Neural cell (in vitro differentiated cells): ENCODE data around the gene PIP5K1B. TPM values are rescaled to one million over a fixed set of nuclear protein-coding genes. Genes with fewer than 3 reads are reported as not detected.

Source experiments
- H2AFZ ChIP-seq: fragments of 200-600, 300-800 bp; sonication (generic), shearing (Covaris generic); 2 replicates; pipeline ENCODE4 v1.6.0; 2014; ENCODE audit warnings: low read depth, mild to moderate bottlenecking, antibody characterized with exemption, low read length, moderate library complexity
- H3F3A ChIP-seq: fragments of 200-600 bp; shearing (Covaris generic); 2 replicates; pipeline ENCODE4 v1.6.1; 2016; ENCODE audit warnings: mild to moderate bottlenecking, moderate library complexity, mixed read lengths, antibody characterized with exemption, low read length; ENCODE audit not compliant: insufficient read depth, poor library complexity, severe bottlenecking
- H3K27ac ChIP-seq: fragments of 200-600, 300-800 bp; sonication (generic), shearing (Covaris generic); 2 replicates; pipeline ENCODE4 v1.5.1; 2014; ENCODE audit warnings: mild to moderate bottlenecking, low read length, moderate library complexity
- H3K27me3 ChIP-seq: fragments of 300-800, 200-600 bp; sonication (generic), shearing (Covaris generic); 2 replicates; pipeline ENCODE4 v1.6.0; 2014; ENCODE audit warnings: mild to moderate bottlenecking, low read depth, low read length, moderate library complexity; ENCODE audit not compliant: insufficient read depth
- H3K36me3 ChIP-seq: fragments of 300-800, 200-600 bp; sonication (generic), shearing (Covaris generic); 2 replicates; pipeline ENCODE4 v1.5.1; 2014; ENCODE audit warnings: mild to moderate bottlenecking, antibody characterized with exemption, low read length, moderate library complexity; ENCODE audit not compliant: insufficient read depth
- H3K4me2 ChIP-seq: fragments of 300-800, 200-600 bp; sonication (generic), shearing (Covaris generic); 2 replicates; pipeline ENCODE4 v1.6.0; 2014; ENCODE audit warnings: mild to moderate bottlenecking, low read length
- H3K4me3 ChIP-seq: fragments of 300-800, 200-600 bp; sonication (generic), shearing (Covaris generic); 2 replicates; pipeline ENCODE4 v1.5.1; 2014; ENCODE audit warnings: mild to moderate bottlenecking, low read length, moderate library complexity
- H3K79me2 ChIP-seq: fragments of 200-600 bp; shearing (Covaris generic); replicated peaks from 2 replicates; pipeline ENCODE4 v1.6.0; 2014; ENCODE audit warnings: mild to moderate bottlenecking, low read length, moderate library complexity; ENCODE audit not compliant: insufficient read depth
- H3K9ac ChIP-seq: fragments of 300-800, 200-600 bp; sonication (generic), shearing (Covaris generic); 2 replicates; pipeline ENCODE4 v1.6.1; 2016; ENCODE audit warnings: mild to moderate bottlenecking, low read length, mixed read lengths
- H3K9me2 ChIP-seq: fragments of 200-600 bp; shearing (Covaris generic); 2 replicates; pipeline ENCODE4 v1.6.1; 2016; ENCODE audit warnings: mild to moderate bottlenecking, low read length, mixed read lengths; ENCODE audit not compliant: insufficient read depth
- H3K9me3 ChIP-seq: fragments of 200-600, 300-800 bp; sonication (generic), shearing (Covaris generic); 2 replicates; pipeline ENCODE4 v1.6.1; 2016; ENCODE audit warnings: mild to moderate bottlenecking, mixed run types, low read length, moderate library complexity, mixed read lengths
- H4K20me1 ChIP-seq: fragments of 200-600 bp; shearing (Covaris generic); 2 replicates; pipeline ENCODE4 v1.6.1; 2016; ENCODE audit warnings: mild to moderate bottlenecking, mixed run types; ENCODE audit not compliant: insufficient read depth
- EP300 ChIP-seq: fragments of 450-650 bp; conservative IDR thresholded peaks from 2 replicates; pipeline ENCODE4 v1.6.1; 2014; ENCODE audit warnings: antibody characterized with exemption, mild to moderate bottlenecking, moderate library complexity; ENCODE audit not compliant: poor library complexity, severe bottlenecking
- EZH2 ChIP-seq: fragments of 200-600, 300-800 bp; shearing (Covaris generic), sonication (generic); IDR thresholded peaks from 2 replicates; pipeline ENCODE4 v1.6.1; 2014; ENCODE audit warnings: antibody characterized with exemption, low read length, borderline replicate concordance, mild to moderate bottlenecking; ENCODE audit not compliant: insufficient read depth, poor library complexity, severe bottlenecking
- MXI1 ChIP-seq: fragments of 450-650 bp; conservative IDR thresholded peaks from 2 replicates; pipeline ENCODE4 v1.6.1; 2014; ENCODE audit warnings: antibody characterized with exemption, mild to moderate bottlenecking; ENCODE audit not compliant: poor library complexity, severe bottlenecking
- POLR2AphosphoS5 ChIP-seq: IDR thresholded peaks from 2 replicates; pipeline ENCODE4 v1.6.1; 2012
- RAD21 ChIP-seq: fragments of 450-650 bp; conservative IDR thresholded peaks from 2 replicates; pipeline ENCODE4 v1.6.1; 2014; ENCODE audit warnings: antibody characterized with exemption, mild to moderate bottlenecking, moderate library complexity
- SMC3 ChIP-seq: fragments of 450-650 bp; conservative IDR thresholded peaks from 2 replicates; pipeline ENCODE4 v1.6.1; 2014; ENCODE audit warnings: antibody characterized with exemption, mild to moderate bottlenecking, moderate library complexity; ENCODE audit not compliant: poor library complexity
- TAF1 ChIP-seq: IDR thresholded peaks from 2 replicates; pipeline ENCODE4 v1.6.1; 2012; ENCODE audit warnings: low read depth
- polyA plus RNA-seq: library from polyadenylated mRNA; depleted of rRNA; stranded (reverse); fragments of >200 nt; gene quantifications from 2 replicates; pipeline ENCODE4 v1.2.3, GENCODE V29; 2014
- TF ChIP-seq, protein P1 (sequence below): fragments of 450-650 bp; IDR thresholded peaks from 2 replicates; pipeline ENCODE4 v1.5.1; 2014; ENCODE audit warnings: antibody characterized with exemption, mild to moderate bottlenecking, moderate library complexity; ENCODE audit not compliant: poor library complexity, severe bottlenecking
- TF ChIP-seq, protein P2 (sequence below): IDR thresholded peaks from 2 replicates; pipeline ENCODE4 v1.6.1; 2012; ENCODE audit warnings: borderline replicate concordance

PIP5K1B gene
- polyA plus RNA-seq, 1 donor from 2014 or later, result 1.5 TPM

DNA sequence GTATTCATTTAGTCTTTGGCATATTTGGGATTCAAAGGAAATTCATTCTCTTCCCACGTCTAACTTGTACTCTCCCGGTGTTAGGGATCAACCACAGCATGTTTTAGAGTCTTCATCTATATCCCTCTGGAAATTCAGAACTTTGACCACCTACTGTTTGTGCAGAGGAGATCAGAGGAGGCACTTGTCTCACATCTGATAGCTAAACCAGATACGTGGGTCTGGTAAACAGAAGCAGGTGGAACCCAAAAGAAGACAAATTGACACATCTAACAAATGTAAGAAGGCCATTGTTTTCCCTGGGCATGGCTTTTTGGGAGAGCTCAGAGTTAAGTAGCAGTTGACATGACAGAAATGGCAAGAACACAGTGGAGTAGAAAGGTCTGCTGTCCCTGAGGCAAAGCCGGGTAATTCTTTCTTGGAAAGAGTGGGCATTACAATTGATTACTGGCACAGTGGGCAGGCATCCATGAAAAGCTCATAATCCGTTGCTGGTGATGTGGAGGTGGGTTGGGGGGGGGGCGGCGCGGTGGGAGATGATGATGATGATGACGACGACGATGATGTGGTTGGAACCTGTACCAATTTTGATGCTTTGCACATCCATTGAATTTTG is 27.5 kb downstream of the PIP5K1B start:
- no peak overlapping the region for H3K4me2 ChIP-seq
- H3K9me2 ChIP-seq, result no peaks in the 10 kb centered on the region
- H3K9me3 ChIP-seq, result no peaks in the 10 kb centered on the region
- H3F3A ChIP-seq, result no peaks in the 10 kb centered on the region
- TF ChIP-seq POLR2AphosphoS5 (no peak), SMC3 (no peak), EP300 (no peak), TAF1 (no peak), EZH2 (no peak), MXI1 (no peak), RAD21 (no peak)
- TF ChIP-seq, protein P1, sequence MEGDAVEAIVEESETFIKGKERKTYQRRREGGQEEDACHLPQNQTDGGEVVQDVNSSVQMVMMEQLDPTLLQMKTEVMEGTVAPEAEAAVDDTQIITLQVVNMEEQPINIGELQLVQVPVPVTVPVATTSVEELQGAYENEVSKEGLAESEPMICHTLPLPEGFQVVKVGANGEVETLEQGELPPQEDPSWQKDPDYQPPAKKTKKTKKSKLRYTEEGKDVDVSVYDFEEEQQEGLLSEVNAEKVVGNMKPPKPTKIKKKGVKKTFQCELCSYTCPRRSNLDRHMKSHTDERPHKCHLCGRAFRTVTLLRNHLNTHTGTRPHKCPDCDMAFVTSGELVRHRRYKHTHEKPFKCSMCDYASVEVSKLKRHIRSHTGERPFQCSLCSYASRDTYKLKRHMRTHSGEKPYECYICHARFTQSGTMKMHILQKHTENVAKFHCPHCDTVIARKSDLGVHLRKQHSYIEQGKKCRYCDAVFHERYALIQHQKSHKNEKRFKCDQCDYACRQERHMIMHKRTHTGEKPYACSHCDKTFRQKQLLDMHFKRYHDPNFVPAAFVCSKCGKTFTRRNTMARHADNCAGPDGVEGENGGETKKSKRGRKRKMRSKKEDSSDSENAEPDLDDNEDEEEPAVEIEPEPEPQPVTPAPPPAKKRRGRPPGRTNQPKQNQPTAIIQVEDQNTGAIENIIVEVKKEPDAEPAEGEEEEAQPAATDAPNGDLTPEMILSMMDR, result no peak
- TF ChIP-seq, protein P2, sequence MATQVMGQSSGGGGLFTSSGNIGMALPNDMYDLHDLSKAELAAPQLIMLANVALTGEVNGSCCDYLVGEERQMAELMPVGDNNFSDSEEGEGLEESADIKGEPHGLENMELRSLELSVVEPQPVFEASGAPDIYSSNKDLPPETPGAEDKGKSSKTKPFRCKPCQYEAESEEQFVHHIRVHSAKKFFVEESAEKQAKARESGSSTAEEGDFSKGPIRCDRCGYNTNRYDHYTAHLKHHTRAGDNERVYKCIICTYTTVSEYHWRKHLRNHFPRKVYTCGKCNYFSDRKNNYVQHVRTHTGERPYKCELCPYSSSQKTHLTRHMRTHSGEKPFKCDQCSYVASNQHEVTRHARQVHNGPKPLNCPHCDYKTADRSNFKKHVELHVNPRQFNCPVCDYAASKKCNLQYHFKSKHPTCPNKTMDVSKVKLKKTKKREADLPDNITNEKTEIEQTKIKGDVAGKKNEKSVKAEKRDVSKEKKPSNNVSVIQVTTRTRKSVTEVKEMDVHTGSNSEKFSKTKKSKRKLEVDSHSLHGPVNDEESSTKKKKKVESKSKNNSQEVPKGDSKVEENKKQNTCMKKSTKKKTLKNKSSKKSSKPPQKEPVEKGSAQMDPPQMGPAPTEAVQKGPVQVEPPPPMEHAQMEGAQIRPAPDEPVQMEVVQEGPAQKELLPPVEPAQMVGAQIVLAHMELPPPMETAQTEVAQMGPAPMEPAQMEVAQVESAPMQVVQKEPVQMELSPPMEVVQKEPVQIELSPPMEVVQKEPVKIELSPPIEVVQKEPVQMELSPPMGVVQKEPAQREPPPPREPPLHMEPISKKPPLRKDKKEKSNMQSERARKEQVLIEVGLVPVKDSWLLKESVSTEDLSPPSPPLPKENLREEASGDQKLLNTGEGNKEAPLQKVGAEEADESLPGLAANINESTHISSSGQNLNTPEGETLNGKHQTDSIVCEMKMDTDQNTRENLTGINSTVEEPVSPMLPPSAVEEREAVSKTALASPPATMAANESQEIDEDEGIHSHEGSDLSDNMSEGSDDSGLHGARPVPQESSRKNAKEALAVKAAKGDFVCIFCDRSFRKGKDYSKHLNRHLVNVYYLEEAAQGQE, result no peak
- no peaks in the 10 kb centered on the region for H3K79me2 ChIP-seq
- no peaks in the 10 kb centered on the region for H4K20me1 ChIP-seq
- H3K9ac ChIP-seq, result no peak overlapping the region
- no peak overlapping the region for H3K27ac ChIP-seq
- H3K4me3 ChIP-seq, result no peak overlapping the region
- H3K27me3 ChIP-seq, result no peaks in the 10 kb centered on the region
- no peak overlapping the region for H2AFZ ChIP-seq
- H3K36me3 ChIP-seq, result no peaks in the 10 kb centered on the region

DNA sequence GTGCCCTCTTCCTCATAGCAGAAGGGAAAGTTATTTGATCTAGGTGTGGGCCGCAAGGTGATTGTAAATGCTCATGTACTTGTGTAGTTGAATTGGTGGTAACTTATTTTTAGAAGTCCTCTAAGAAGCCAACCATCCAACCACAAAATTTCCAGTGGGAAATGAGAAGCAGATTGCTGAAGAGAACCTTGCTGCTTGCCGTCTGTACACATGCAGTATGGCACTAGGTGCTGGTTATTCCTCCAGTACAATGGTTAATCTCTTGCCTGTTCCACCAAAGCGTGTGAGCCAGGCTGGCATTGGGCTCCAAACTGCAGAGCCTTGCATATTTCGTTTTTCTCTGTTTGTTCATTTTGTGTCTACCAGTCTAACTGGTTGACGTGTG is 28.0 kb downstream of the PIP5K1B start:
- Histone ChIP-seq H3K4me3 (no peak overlapping the region), H3K4me2 (no peak overlapping the region), H3K36me3 (no peaks in the 10 kb centered on the region), H2AFZ (no peak overlapping the region), H3K9ac (no peak overlapping the region), H3K79me2 (no peaks in the 10 kb centered on the region), H3K27me3 (no peaks in the 10 kb centered on the region), H3K9me3 (no peaks in the 10 kb centered on the region), H3K27ac (no peak overlapping the region), H3K9me2 (no peaks in the 10 kb centered on the region), H3F3A (no peaks in the 10 kb centered on the region), H4K20me1 (no peaks in the 10 kb centered on the region)
- no peak for TF ChIP-seq EZH2
- no peak for TF ChIP-seq EP300
- TF ChIP-seq POLR2AphosphoS5, result no peak
- TF ChIP-seq, protein P1, result no peak
- no peak for TF ChIP-seq MXI1
- TF ChIP-seq, protein P2, result no peak
- TF ChIP-seq TAF1, result no peak
- TF ChIP-seq SMC3, result no peak
- no peak for TF ChIP-seq RAD21
